Neuronal stem cell (in vitro differentiated cells): Measurements from ENCODE around the gene ZFR.
A peak's percentile ranks its signal among the peaks of the same experiment; 100 is the strongest.

Source experiments
- DNase-seq: peaks from one replicate; pipeline ENCODE4 v3.0.0-alpha.2; 2013; ENCODE audit warnings: low spot score
- H2AFZ ChIP-seq: one replicate; pipeline ENCODE4 v1.6.1; 2013; ENCODE audit warnings: mild to moderate bottlenecking, low read length, inconsistent platforms
- H2AK5ac ChIP-seq: 2 replicates; pipeline ENCODE4 v1.6.1; 2013; ENCODE audit warnings: low read depth, mild to moderate bottlenecking, inconsistent platforms, low read length, moderate library complexity, mixed read lengths
- H2BK120ac ChIP-seq: 2 replicates; pipeline ENCODE4 v1.6.1; 2013; ENCODE audit warnings: low read depth, mild to moderate bottlenecking, inconsistent platforms, low read length, moderate library complexity, mixed read lengths
- H2BK12ac ChIP-seq: one replicate; pipeline ENCODE4 v1.6.1; 2013; ENCODE audit warnings: low read length, inconsistent platforms
- H2BK15ac ChIP-seq: 2 replicates; pipeline ENCODE4 v1.6.1; 2013; ENCODE audit warnings: mild to moderate bottlenecking, low read length, inconsistent platforms, mixed read lengths
- H2BK5ac ChIP-seq: one replicate; pipeline ENCODE4 v1.6.1; 2013; ENCODE audit warnings: inconsistent platforms, mild to moderate bottlenecking, low read length, moderate library complexity
- H3K14ac ChIP-seq: one replicate; pipeline ENCODE4 v1.6.1; 2013; ENCODE audit warnings: low read length, inconsistent platforms
- H3K18ac ChIP-seq: 2 replicates; pipeline ENCODE4 v1.6.1; 2013; ENCODE audit warnings: low read length, inconsistent platforms
- H3K23ac ChIP-seq: 2 replicates; pipeline ENCODE4 v1.6.1; 2013; ENCODE audit warnings: low read depth, mild to moderate bottlenecking, mixed read lengths, low read length, inconsistent platforms; ENCODE audit not compliant: poor library complexity
- H3K27ac ChIP-seq: replicated peaks from 3 replicates; pipeline ENCODE4 v1.5.1; 2013; ENCODE audit warnings: low read length, inconsistent platforms
- H3K27me3 ChIP-seq, 3 experiments: 2 replicates each; pipeline ENCODE4 v1.6.1; 2013; ENCODE audit warnings: low read length in 3 of 3, mild to moderate bottlenecking in 2 of 3, inconsistent platforms in 1 of 3, low read depth in 1 of 3, mixed read lengths in 1 of 3, moderate library complexity in 1 of 3; ENCODE audit not compliant: control insufficient read depth in 3 of 3, insufficient read depth in 3 of 3
- H3K36me3 ChIP-seq, 2 donors: replicated peaks in 1 of 2; 2 replicates each; pipeline ENCODE4 v1.6.1; 2013; ENCODE audit warnings: low read length in 2 of 2; ENCODE audit not compliant: control insufficient read depth in 2 of 2, insufficient read depth in 2 of 2
- H3K4ac ChIP-seq: 2 replicates; pipeline ENCODE4 v1.6.1; 2013; ENCODE audit warnings: inconsistent platforms, mild to moderate bottlenecking, low read length, moderate library complexity
- H3K4me1 ChIP-seq, 2 donors: 1 replicate in 1 of 2; 2 replicates in 1 of 2; pipeline ENCODE4 v1.6.1; 2013; ENCODE audit warnings: low read length in 2 of 2, low read depth in 1 of 2; ENCODE audit not compliant: control insufficient read depth in 2 of 2, insufficient read depth in 1 of 2
- H3K4me2 ChIP-seq: one replicate; pipeline ENCODE4 v1.6.1; 2013; ENCODE audit warnings: mild to moderate bottlenecking, low read length, inconsistent platforms; ENCODE audit not compliant: insufficient read depth, poor library complexity, severe bottlenecking
- H3K4me3 ChIP-seq, 2 donors: 2 replicates each; pipeline ENCODE4 v1.5.1; 2013; ENCODE audit warnings: low read length in 2 of 2, mild to moderate bottlenecking in 2 of 2, inconsistent platforms in 1 of 2, moderate library complexity in 1 of 2
- H3K79me1 ChIP-seq: one replicate; pipeline ENCODE4 v1.6.1; 2013; ENCODE audit warnings: low read depth, mild to moderate bottlenecking, inconsistent platforms, low read length, moderate library complexity
- H3K9ac ChIP-seq: one replicate; pipeline ENCODE4 v1.6.1; 2013; ENCODE audit warnings: mild to moderate bottlenecking, low read depth, low read length, inconsistent platforms; ENCODE audit not compliant: poor library complexity
- H3K9me3 ChIP-seq, 2 donors: replicated peaks in 1 of 2; 2 replicates each; pipeline versions ENCODE3 to v1.6.1; 2013; ENCODE audit warnings: low read length in 2 of 2, mild to moderate bottlenecking in 2 of 2, inconsistent platforms in 1 of 2, low read depth in 1 of 2, mixed read lengths in 1 of 2, moderate library complexity in 1 of 2; ENCODE audit not compliant: control insufficient read depth in 2 of 2, insufficient read depth in 1 of 2
- H4K8ac ChIP-seq: one replicate; pipeline ENCODE4 v1.6.1; 2013; ENCODE audit warnings: low read depth, mild to moderate bottlenecking, inconsistent platforms, low read length, moderate library complexity
- H4K91ac ChIP-seq: one replicate; pipeline ENCODE4 v1.6.1; 2013; ENCODE audit warnings: low read length, low read depth, mild to moderate bottlenecking, inconsistent platforms; ENCODE audit not compliant: poor library complexity
- WGBS, 2 donors: extraction: QIAGEN DNeasy Blood & Tissue Kit; methylation state at CpG; one replicate each; pipeline ENCODE4 v1.1.7; 2013; ENCODE audit warnings: missing lambda C conversion rate in 2 of 2, mixed read lengths in 1 of 2; ENCODE audit not compliant: insufficient read length in 2 of 2, insufficient replicate concordance in 1 of 2; ENCODE audit errors: extremely low coverage in 2 of 2; 5-methylcytosine and 5-hydroxymethylcytosine counted together

Gene ZFR

GRCh38 chr5:32443541-32444430 lies 754 bp downstream of the ZFR start:
- H3K27ac ChIP-seq = peak overlapping the region; percentile 54
- no CpG with 5 or more reads among the region's 83 CpGs for WGBS, 2 donors

GRCh38 chr5:32443145-32443540 lies 1.4 kb downstream of the ZFR start:
- H2BK15ac ChIP-seq = no peak overlapping the region
- no peak overlapping the region for H2BK120ac ChIP-seq
- H3K9ac ChIP-seq = no peak overlapping the region
- H2BK5ac ChIP-seq = no peak overlapping the region
- no peak overlapping the region for H3K27ac ChIP-seq
- H3K14ac ChIP-seq = no peak overlapping the region
- no peak overlapping the region for H2BK12ac ChIP-seq
- DNase-seq = no peak
- WGBS, 2 donors = no CpG with 5 or more reads among the region's 7 CpGs
- peaks cover 0 to 50% of the 10 kb centered on the region in 2 donors for H3K36me3 ChIP-seq
- no peak overlapping the region for H2AK5ac ChIP-seq
- H3K9me3 ChIP-seq = peaks cover 0 to 14% of the 10 kb centered on the region in 2 donors
- peaks cover 1% of the 10 kb centered on the region for H3K79me1 ChIP-seq
- H3K27me3 ChIP-seq = peaks cover 0 to 14% (median 11%) of the 10 kb centered on the region in 3 experiments
- no peak overlapping the region for H4K91ac ChIP-seq
- H3K4me2 ChIP-seq = peak overlapping the region; percentile 95
- peaks cover 5 to 8% of the 10 kb centered on the region in 2 donors for H3K4me1 ChIP-seq
- no peak overlapping the region for H3K4ac ChIP-seq
- no peak overlapping the region for H4K8ac ChIP-seq
- peak overlapping the region; percentile 92 to 99 for H3K4me3 ChIP-seq
- no peak overlapping the region for H3K23ac ChIP-seq
- H2AFZ ChIP-seq = peak overlapping the region; percentile 96
- no peak overlapping the region for H3K18ac ChIP-seq

More at GRCh38 chr5:32443541-32444430, 754 bp downstream of the ZFR start:
- Histone ChIP-seq H2BK120ac (peak overlapping the region; percentile 47), H2AK5ac (peak overlapping the region; percentile 71), H3K4me3 (peak overlapping the region; percentile 92 to 99), H3K27me3 (peaks cover 0 to 14% (median 11%) of the 10 kb centered on the region in 3 experiments), H2BK15ac (no peak overlapping the region), H2BK5ac (peak overlapping the region; percentile 79), H3K4ac (no peak overlapping the region), H3K4me1 (peaks cover 5 to 8% of the 10 kb centered on the region in 2 donors), H3K9me3 (peaks cover 0 to 9% of the 10 kb centered on the region in 2 donors), H3K79me1 (no peaks in the 10 kb centered on the region), H3K23ac (peak overlapping the region; percentile 12), H3K36me3 (peaks cover 0 to 45% of the 10 kb centered on the region in 2 donors), H2BK12ac (no peak overlapping the region), H4K8ac (no peak overlapping the region), H2AFZ (peak overlapping the region; percentile 96), H3K18ac (peak overlapping the region; percentile 98), H3K4me2 (peak overlapping the region; percentile 95), H3K14ac (peak overlapping the region; percentile 77), H3K9ac (peak overlapping the region; percentile 95), H4K91ac (no peak overlapping the region)
- peak; percentile 26 for DNase-seq

- no CpG with 5 or more reads among the region's 3 CpGs for WGBS, 2 donors
- no peak overlapping the region for H2AK5ac ChIP-seq
- H4K91ac ChIP-seq = no peak overlapping the region
- no peak overlapping the region for H3K27ac ChIP-seq
- peaks cover 4% of the 10 kb centered on the region for H3K79me1 ChIP-seq
- no peak overlapping the region for H3K4me3 ChIP-seq
- H3K18ac ChIP-seq = no peak overlapping the region
- H3K9me3 ChIP-seq = peaks cover 0 to 33% of the 10 kb centered on the region in 2 donors
- H2BK5ac ChIP-seq = no peak overlapping the region
- H3K23ac ChIP-seq = no peak overlapping the region
- H3K9ac ChIP-seq = no peak overlapping the region
- peaks cover 0 to 81% of the 10 kb centered on the region in 2 donors for H3K36me3 ChIP-seq
- no peak overlapping the region for H3K14ac ChIP-seq
- H2BK12ac ChIP-seq = no peak overlapping the region
- DNase-seq = no peak
- no peak overlapping the region for H2BK120ac ChIP-seq
- no peak overlapping the region for H4K8ac ChIP-seq
- H3K4ac ChIP-seq = no peak overlapping the region
- H3K4me1 ChIP-seq = peaks cover 1 to 8% of the 10 kb centered on the region in 2 donors
- no peaks in the 10 kb centered on the region for H3K27me3 ChIP-seq
- no peak overlapping the region for H3K4me2 ChIP-seq
- no peak overlapping the region for H2BK15ac ChIP-seq
- H2AFZ ChIP-seq = no peak overlapping the region
These were observed 5.4 kb downstream of the ZFR start for GRCh38 chr5:32439086-32439642.
